ENCODE results near the gene CDC73.

CDC73 gene

GRCh38 chr1:193240609-193241008 is 118.8 kb downstream of the CDC73 start:
- TF ChIP-seq MAX (IDR thresholded peaks at IDR 0.05) (no peak), EP300 (IDR thresholded peaks at IDR 0.05; ENCODE audit: borderline replicate concordance) (no peak), YY1 (IDR thresholded peaks at IDR 0.05; ENCODE audit: low read depth) (no peak), NFIC (IDR thresholded peaks at IDR 0.05) (no peak)

GRCh38 chr1:193241132-193241827 is 119.4 kb downstream of the CDC73 start:
- TF ChIP-seq MAX (IDR thresholded peaks at IDR 0.05) (no peak), FOXM1 (IDR thresholded peaks at IDR 0.05; ENCODE audit: borderline replicate concordance, low read depth) (no peak), NFIC (IDR thresholded peaks at IDR 0.05) (no peak), ZBTB7A (IDR thresholded peaks at IDR 0.05; ENCODE audit: low read depth) (no peak), CEBPB (IDR thresholded peaks at IDR 0.05) (no peak), TEAD4 (IDR thresholded peaks at IDR 0.05) (no peak), EGR1 (IDR thresholded peaks at IDR 0.05) (no peak), REST (IDR thresholded peaks at IDR 0.05; ENCODE audit: low read depth) (no peak), TCF12 (IDR thresholded peaks at IDR 0.05; ENCODE audit: low read depth) (no peak), YY1 (IDR thresholded peaks at IDR 0.05; ENCODE audit: low read depth) (no peak), CREB1 (IDR thresholded peaks at IDR 0.05; ENCODE audit: low read depth) (no peak), TAF1 (IDR thresholded peaks at IDR 0.05; ENCODE audit: low read depth) (no peak)

- TF ChIP-seq CREB1 (IDR thresholded peaks at IDR 0.05; ENCODE audit: low read depth) (no peak), USF1 (IDR thresholded peaks at IDR 0.05) (no peak), TCF12 (IDR thresholded peaks at IDR 0.05; ENCODE audit: low read depth) (no peak), NFIC (IDR thresholded peaks at IDR 0.05) (no peak), RAD21 (IDR thresholded peaks at IDR 0.05; ENCODE audit: low read depth) (no peak), EGR1 (IDR thresholded peaks at IDR 0.05) (no peak), CEBPB (IDR thresholded peaks at IDR 0.05) (no peak), EP300 (IDR thresholded peaks at IDR 0.05; ENCODE audit: borderline replicate concordance) (no peak), YY1 (IDR thresholded peaks at IDR 0.05; ENCODE audit: low read depth) (no peak), TEAD4 (IDR thresholded peaks at IDR 0.05) (no peak), REST (IDR thresholded peaks at IDR 0.05; ENCODE audit: low read depth) (no peak), FOXM1 (IDR thresholded peaks at IDR 0.05; ENCODE audit: borderline replicate concordance, low read depth) (no peak), ZBTB7A (IDR thresholded peaks at IDR 0.05; ENCODE audit: low read depth) (no peak), TAF1 (IDR thresholded peaks at IDR 0.05; ENCODE audit: low read depth) (no peak), MAX (IDR thresholded peaks at IDR 0.05) (no peak)
Observed at GRCh38 chr1:193242000-193242399, 120.2 kb downstream of the CDC73 start.

- TF ChIP-seq FOXM1 (IDR thresholded peaks at IDR 0.05; ENCODE audit: borderline replicate concordance, low read depth) (no peak), RAD21 (IDR thresholded peaks at IDR 0.05; ENCODE audit: low read depth) (no peak), TCF12 (IDR thresholded peaks at IDR 0.05; ENCODE audit: low read depth) (no peak), TEAD4 (IDR thresholded peaks at IDR 0.05) (no peak), EGR1 (IDR thresholded peaks at IDR 0.05) (no peak), YY1 (IDR thresholded peaks at IDR 0.05; ENCODE audit: low read depth) (no peak), ZBTB7A (IDR thresholded peaks at IDR 0.05; ENCODE audit: low read depth) (no peak), CREB1 (IDR thresholded peaks at IDR 0.05; ENCODE audit: low read depth) (no peak), NFIC (IDR thresholded peaks at IDR 0.05) (no peak)
Observed at GRCh38 chr1:193249187-193249586, 127.4 kb downstream of the CDC73 start.

- TF ChIP-seq MAX (IDR thresholded peaks at IDR 0.05) (no peak), TEAD4 (IDR thresholded peaks at IDR 0.05) (no peak), RAD21 (IDR thresholded peaks at IDR 0.05; ENCODE audit: low read depth) (no peak), YY1 (IDR thresholded peaks at IDR 0.05; ENCODE audit: low read depth) (no peak), TAF1 (IDR thresholded peaks at IDR 0.05; ENCODE audit: low read depth) (no peak), EP300 (IDR thresholded peaks at IDR 0.05; ENCODE audit: borderline replicate concordance) (no peak), NFIC (IDR thresholded peaks at IDR 0.05) (no peak), USF1 (IDR thresholded peaks at IDR 0.05) (no peak)
Observed at GRCh38 chr1:193251950-193252349, 130.1 kb downstream of the CDC73 start.

Data from Ishikawa (cell line).